GM21786 (cell line): Measurements from ENCODE around the gene MEAK7.
"Not testable (repeated sequence)": the region's sequence is repeated elsewhere in the genome, so short reads cannot be mapped to it uniquely, and the experiment has no call there.

Experiments
- ATAC-seq: cut with Tn5 transposase; IDR thresholded peaks from one replicate; pipeline ENCODE4 v1.9.1; 2021; ENCODE audit not compliant: unreplicated experiment

MEAK7 gene

GRCh38 chr16:84534815-84535214 lies 30.4 kb upstream of the MEAK7 start:
- ATAC-seq: no peak

DNA sequence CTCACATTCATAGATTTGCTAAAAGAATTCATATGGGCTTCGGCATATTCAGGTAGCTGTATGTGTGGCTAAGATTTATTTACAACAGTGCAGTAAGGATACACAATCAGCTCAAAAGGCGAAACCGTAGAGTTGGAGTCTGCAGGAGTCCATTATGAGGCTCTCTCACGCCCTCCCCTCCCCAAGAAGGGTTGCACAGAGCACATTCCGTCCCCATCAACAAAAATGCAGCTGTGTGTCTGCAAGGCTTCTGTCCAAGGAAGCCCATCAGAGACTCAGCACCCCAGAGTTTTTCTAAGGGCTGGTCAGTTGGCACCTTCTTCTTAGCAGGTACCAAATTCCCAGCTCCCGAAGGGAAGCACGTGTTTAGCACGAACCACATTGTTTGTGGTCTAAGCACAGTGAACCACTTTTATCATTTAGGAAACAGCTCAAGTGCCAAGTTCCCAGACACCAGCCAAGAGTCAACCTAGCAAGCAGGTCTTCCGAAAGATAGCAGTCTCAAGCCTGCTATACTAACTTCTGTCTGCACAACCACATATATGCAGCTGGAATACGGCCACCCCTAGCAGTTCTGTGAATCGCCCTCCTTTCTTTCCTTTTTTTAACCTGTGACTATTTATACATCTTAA lies 28.5 kb upstream of the MEAK7 start:
- no peak for ATAC-seq

DNA sequence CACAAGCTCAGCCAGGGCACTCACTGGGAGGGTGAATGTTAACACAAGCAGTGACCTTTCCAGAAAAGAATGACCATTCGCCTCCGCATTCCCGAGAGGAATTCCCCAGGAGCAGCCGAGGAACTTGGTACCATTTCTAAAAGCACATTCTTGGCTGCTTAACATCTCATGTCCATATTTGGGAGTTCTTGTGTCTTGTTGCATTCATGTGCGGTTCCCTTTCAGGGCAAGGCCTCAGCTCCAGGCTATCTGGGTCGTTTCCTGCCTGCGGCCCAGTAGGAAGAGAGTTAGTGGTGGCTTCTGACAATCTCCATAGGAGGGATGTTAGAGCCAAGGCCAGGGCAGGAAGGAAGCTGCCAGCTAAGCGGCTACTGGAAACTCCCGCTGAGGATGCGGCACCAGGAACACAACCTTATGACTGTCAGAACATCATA lies 27.8 kb upstream of the MEAK7 start:
- no peak for ATAC-seq

DNA sequence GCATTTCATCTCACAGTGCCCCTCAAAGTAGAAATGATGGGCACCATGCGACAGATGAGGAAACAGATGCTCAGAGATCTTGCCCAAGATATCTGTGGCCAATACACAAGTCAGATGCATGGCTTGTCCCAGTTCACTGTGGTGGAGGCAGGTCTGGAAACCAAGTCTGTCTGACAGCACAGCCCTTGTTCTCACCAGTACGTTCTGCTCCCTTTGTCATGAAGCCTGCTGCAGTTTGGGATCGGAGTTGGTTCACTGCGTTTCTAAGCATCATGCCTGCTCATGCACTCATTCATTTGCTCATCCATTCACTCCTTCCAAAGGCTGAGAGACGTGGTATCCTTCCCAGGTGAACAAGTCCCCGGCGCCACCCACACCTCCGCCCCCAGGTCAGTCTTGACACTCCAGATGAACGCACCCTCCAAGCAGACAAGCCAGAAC lies 27.2 kb upstream of the MEAK7 start:
- no peak for ATAC-seq

GRCh38 chr16:84530590-84530989 lies 26.1 kb upstream of the MEAK7 start:
- ATAC-seq: no peak

GRCh38 chr16:84529607-84530006 lies 25.1 kb upstream of the MEAK7 start:
- ATAC-seq: no peak

DNA sequence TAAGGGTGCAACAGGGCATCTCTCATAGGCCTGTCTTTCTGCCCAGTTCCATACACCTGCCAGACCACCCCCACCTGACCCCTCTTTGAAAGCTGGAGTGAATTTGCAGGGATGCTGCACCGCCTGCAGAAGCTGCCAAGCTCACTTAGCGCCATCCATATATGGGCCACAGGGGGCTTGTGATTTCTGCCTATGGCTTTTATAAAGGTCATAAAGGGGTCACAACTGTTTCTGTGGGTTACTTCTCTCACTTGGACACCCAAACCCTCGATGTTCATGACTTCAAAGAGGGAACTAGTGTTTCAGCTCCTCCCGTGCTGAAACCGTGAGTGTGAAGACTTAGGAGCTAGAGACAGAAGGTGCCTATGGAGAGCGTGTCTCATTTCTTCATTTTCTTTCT lies 23.9 kb upstream of the MEAK7 start:
- ATAC-seq: no peak

DNA sequence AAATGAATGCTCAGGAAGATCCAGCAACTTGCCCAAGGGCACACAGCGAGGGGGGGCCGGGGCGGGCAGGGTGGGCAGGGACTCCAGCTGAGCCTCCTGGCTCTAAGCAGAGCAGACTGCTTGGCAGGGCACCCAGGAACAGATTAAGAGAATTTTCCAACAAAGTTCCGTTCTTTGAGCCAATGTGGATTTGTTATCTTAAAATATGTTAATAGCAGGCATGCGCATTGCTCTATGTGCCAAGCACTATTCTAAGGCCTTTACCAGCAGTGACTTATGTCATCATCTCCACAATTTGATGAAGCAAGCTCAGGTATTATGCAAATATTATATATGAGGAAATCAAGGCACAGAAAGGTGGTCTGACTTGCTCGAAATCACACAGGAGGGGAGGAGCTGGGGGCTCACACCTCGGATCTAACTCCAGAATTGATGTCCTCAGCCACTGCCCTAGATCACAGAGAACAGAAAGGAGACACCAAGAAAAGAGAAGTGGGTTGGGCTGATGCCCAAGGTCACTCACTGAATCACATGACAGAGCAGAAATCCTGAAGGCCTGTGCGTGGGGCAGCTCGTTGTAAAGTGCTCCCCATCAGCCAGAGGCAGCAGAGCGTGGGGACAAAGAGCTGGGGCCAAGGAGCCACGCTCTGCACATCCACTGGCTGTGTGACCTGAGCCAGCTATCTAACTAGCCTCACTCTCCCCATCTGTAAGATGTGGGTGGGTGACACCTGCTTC lies 23.2 kb upstream of the MEAK7 start:
- ATAC-seq: no peak

DNA sequence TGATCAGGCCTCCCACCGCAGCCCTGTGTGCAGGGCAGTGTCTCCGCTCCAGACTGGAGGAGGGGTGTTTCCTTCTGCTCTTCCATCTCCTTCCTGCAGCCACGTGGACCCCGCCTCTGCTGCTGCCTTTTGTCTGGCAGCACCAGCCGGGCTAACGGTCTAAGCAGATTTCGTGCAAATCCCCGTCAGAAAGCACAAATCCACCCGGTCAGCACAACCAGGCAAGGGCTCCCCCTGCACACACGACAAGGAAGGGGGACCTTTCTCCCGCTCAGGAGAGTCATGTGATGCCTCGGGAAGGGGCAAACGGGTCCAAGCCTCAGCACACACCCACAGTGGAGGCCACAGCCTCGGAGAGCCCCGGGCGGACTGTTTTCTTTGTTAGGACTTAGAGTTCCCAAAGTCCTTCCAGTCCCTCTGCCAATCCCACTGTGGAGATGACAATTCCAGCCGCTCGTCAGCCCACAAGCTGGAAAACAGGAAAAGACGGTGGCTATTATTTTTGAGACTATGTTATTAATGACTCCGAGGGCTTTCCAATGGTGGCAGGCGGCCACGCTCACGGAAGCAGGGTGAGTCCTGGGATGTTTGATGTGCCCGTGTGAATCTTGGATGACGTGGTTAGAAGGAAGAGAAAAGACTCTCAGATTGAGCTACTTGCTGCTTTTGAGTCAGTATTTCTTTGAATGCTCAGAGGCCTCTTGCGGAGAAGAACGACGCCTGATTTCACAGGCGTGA lies 22.5 kb upstream of the MEAK7 start:
- ATAC-seq: no peak

GRCh38 chr16:84524941-84525581 lies 20.6 kb upstream of the MEAK7 start:
- not testable (repeated sequence) for ATAC-seq

GRCh38 chr16:84524346-84524920 lies 20.0 kb upstream of the MEAK7 start:
- no peak for ATAC-seq

- no peak for ATAC-seq
Observed at GRCh38 chr16:84521497-84521770, 17.0 kb upstream of the MEAK7 start.

- no peak for ATAC-seq
Observed at GRCh38 chr16:84520725-84521496, 16.5 kb upstream of the MEAK7 start.

GRCh38 chr16:84519855-84520254 lies 15.4 kb upstream of the MEAK7 start:
- ATAC-seq: no peak

DNA sequence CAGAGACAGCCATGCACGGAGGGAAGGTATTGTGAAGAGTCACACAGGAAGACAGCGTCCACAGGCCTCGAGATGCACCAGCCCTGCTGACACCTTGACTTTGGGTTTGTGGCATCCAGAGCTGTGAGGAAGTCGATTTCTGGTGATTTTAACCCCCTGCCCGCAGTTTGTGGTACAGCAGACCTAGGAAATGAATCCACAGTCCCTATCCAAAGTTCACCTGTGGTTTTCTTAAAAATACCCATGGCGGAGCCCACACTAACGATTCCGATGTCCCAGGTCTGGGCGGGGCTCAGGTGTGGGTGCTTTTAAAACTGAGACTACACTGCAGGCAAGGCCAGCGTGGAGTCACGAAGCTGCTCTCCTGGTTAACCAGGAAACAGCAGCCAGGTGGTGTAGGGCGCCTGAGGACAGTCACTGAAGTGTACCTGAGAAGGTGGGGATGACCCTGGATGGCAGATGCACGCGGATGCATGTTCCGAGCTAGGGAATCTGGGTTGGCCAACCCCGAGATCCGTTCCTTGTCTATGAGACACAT lies 14.4 kb upstream of the MEAK7 start:
- ATAC-seq: no peak

DNA sequence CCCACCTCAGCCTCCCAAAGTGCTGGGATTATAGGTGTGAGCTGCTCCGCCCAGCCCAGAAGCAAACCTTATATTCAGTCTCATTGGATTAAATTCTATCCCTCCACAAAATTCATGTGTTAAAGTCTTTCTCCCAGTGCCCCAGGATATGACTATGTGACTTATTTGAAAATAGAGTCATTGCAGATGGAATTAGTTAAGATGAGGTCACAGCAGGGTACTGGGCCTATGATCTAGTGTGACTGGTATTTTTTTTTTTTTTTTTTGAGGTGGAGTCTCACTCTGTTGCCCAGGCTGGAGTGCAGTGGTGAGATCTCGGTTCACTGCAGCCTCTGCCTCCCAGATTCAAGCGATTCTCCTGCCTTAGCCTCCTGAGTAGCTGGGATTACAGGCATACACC lies 13.8 kb upstream of the MEAK7 start:
- ATAC-seq: not testable (repeated sequence)

DNA sequence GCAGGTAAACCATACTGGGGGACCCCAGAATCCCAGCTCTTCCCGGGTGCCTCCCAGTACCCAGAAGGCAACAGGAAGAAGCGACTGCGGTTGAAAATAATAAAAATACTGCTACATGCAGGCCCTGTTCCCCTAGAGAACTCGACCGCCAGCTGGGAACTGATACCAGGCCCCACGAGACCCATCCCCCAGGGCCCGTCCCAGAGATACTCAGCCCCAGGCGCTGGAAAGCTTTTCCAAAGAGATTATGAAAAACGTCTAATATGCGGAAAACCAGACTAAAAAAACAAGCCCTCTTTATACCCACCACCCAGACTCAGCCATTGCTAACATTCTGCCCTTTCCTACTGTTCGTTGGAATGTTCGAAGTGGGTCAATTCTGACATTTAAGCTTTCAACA lies 12.9 kb upstream of the MEAK7 start:
- ATAC-seq: no peak

DNA sequence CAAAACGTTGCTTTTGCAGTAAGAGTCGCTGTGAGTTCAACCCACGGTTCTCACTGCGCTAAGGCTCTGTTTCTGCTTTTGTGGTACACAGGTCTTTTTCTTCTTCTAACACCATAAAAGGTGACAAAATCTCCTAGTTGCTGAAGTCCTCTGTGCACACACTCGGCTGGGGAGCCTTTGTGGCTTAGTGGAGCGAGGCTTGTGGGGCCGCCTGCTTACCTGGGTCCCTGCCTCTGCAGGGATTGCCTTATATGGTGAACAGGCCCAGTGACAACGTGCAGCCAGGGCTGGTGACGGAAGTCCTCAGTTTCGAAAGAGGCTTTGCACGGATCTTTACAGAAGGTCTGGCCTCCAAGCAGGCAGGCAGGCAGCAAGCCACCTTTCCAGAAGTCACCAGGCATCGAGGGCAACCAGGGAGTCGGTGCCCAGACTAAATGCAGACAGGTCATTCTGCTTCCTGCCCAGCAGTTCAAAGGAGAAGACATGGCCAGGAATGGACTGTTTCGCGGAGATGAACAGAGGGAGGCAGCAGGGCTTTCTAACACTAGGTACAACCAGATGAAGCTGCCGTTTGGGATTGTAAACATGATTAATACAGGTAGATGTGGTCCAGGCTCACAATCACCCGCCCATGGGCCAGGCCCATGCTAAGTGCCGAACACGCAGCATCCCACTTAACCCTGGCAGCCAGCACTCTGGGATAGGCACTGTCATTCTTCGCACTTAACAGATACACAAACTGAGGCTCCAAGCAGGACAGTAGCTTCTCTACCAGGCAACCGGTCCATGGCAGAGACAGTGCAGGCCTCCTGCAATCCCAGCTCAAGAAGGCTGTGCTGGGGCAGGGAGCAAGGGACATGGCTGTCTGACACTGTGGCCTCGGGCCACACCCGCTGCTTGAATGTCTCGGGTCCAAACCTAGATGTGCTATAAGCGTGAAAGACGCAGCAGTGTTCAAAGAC lies 10.7 kb upstream of the MEAK7 start:
- ATAC-seq: peak; percentile 96

DNA sequence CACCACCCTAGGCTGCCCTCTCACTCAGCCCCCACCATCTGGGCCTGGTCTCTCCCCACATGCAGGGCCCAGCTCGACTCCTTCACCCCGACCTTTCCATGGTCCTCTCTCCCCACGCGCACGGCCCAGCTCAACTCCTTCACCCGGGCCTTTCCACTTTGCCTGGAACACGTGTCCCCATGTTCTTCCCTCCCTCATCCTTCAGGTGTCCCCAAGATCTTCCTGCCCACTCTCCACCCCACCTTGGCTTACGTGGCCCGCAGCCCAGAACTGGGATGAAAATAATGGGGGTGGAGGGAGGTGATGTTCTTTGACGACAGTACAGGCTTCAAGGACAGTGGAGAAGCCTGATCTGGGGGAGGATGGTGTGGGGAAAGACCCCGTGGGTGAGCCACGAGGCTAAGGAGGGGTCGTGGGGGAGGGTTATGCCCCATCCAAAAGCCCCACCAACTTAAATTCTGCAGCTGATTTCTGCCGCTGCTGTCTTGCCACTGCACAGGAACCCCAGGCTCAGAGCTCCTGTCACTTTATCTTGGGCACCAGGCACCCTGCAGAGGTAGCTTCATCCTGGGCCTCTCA lies 9.9 kb upstream of the MEAK7 start:
- ATAC-seq: no peak
